ENCODE results near the gene RGP1. TPM values are rescaled to one million over a fixed set of nuclear protein-coding genes. Genes with fewer than 3 reads are reported as not detected.
A peak's percentile ranks its signal among the peaks of the same experiment; 100 is the strongest.

Gene RGP1
- total and polyA plus RNA-seq, 9 of the 15 experiments (the other 6 are each of a cell fraction or from before 2014, with no cell fraction given), result 0.42 to 13.8 (median 6.7) TPM

DNA sequence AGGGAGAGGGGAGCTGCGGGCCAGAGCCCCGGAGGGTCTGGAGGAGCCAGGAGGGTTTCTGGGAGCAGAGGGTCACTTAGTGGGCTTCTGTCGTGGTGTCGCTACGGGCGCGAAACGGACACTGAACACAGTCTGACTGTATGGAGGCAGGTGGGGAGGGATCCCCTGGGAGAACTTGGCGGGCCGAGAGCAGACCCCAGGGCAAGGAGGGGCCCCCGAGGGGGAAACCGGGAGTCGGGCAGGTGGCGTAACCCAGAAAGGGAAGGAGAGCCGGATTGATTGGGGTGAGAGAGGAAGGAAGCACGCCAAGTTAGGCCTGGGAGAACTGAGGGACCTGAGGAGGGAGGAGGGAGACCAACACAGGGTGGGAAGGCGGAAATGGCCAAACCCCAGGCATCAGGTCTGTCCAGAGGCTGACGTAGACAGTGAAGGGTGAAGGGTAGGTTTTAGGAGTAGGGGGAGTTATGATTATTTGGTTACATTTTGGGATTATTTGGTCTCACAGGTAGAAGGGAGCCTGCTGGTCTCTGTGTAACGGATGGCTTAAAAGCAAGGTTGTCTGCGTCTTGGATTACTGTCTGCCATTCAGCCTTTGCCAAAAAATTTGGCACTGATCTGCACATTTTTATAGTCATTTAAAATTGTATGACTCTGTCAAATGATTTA lies 8.3 kb downstream of the RGP1 start (continued):
- 0 out of 2 replicates have a peak, but pooled peaks have one; percentile 13 for TF ChIP-seq CREM (IDR thresholded peaks at IDR 0.05; ENCODE audit: low read depth)
- no peak for TF ChIP-seq FOXP1 (CRISPR knock-in tag; IDR thresholded peaks at IDR 0.05)
- no peak for TF ChIP-seq KAT2B (IDR thresholded peaks at IDR 0.05; ENCODE audit: low read depth, low read length)
- no peak for TF ChIP-seq VEZF1 (CRISPR knock-in tag; IDR thresholded peaks at IDR 0.05)
- TF ChIP-seq, protein P1, sequence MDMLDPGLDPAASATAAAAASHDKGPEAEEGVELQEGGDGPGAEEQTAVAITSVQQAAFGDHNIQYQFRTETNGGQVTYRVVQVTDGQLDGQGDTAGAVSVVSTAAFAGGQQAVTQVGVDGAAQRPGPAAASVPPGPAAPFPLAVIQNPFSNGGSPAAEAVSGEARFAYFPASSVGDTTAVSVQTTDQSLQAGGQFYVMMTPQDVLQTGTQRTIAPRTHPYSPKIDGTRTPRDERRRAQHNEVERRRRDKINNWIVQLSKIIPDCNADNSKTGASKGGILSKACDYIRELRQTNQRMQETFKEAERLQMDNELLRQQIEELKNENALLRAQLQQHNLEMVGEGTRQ (CRISPR knock-in tag; IDR thresholded peaks at IDR 0.05), result no peak
- peak; percentile 64 for TF ChIP-seq CHD1 (IDR thresholded peaks at IDR 0.05; ENCODE audit: low read length)
- TF ChIP-seq, protein P2, sequence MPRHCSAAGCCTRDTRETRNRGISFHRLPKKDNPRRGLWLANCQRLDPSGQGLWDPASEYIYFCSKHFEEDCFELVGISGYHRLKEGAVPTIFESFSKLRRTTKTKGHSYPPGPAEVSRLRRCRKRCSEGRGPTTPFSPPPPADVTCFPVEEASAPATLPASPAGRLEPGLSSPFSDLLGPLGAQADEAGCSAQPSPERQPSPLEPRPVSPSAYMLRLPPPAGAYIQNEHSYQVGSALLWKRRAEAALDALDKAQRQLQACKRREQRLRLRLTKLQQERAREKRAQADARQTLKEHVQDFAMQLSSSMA (CRISPR knock-in tag; IDR thresholded peaks at IDR 0.05), result no peak
- no peak for TF ChIP-seq SMC3 (conservative IDR thresholded peaks at IDR 0.05; ENCODE audit: insufficient read depth, low read depth, low read length)
- peak; percentile 76 for TF ChIP-seq RBFOX2 (IDR thresholded peaks at IDR 0.05; ENCODE audit: low read depth, low read length)
- TF ChIP-seq U2AF2 (optimal IDR thresholded peaks at IDR 0.05; ENCODE audit: low read depth, low read length), result no peak
- TF ChIP-seq POLR2B (IDR thresholded peaks at IDR 0.05; ENCODE audit: low read depth, partially characterized antibody), result peak; percentile 65
- peak; percentile 83 for TF ChIP-seq ZBTB7A (IDR thresholded peaks at IDR 0.05; ENCODE audit: borderline replicate concordance, control insufficient read depth, low read depth, low read length)
- TF ChIP-seq SNIP1 (IDR thresholded peaks at IDR 0.05; ENCODE audit: low read depth), result no peak
- no peak for TF ChIP-seq BRF1 (IDR thresholded peaks at IDR 0.05; ENCODE audit: borderline replicate concordance, extremely low read depth, insufficient read length)
- TF ChIP-seq ILK (tag; IDR thresholded peaks at IDR 0.05; ENCODE audit: borderline replicate concordance, low read depth), result no peak
- no peak for TF ChIP-seq POLR2AphosphoS2 (IDR thresholded peaks at IDR 0.05; ENCODE audit: low read length)
- no peak for TF ChIP-seq C11orf30 (IDR thresholded peaks at IDR 0.05; ENCODE audit: low read depth)
- TF ChIP-seq, protein P3, sequence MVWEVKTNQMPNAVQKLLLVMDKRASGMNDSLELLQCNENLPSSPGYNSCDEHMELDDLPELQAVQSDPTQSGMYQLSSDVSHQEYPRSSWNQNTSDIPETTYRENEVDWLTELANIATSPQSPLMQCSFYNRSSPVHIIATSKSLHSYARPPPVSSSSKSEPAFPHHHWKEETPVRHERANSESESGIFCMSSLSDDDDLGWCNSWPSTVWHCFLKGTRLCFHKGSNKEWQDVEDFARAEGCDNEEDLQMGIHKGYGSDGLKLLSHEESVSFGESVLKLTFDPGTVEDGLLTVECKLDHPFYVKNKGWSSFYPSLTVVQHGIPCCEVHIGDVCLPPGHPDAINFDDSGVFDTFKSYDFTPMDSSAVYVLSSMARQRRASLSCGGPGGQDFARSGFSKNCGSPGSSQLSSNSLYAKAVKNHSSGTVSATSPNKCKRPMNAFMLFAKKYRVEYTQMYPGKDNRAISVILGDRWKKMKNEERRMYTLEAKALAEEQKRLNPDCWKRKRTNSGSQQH (CRISPR knock-in tag; IDR thresholded peaks at IDR 0.05), result 0 out of 2 replicates have a peak, but pooled peaks have one; percentile 47
- TF ChIP-seq, protein P4, sequence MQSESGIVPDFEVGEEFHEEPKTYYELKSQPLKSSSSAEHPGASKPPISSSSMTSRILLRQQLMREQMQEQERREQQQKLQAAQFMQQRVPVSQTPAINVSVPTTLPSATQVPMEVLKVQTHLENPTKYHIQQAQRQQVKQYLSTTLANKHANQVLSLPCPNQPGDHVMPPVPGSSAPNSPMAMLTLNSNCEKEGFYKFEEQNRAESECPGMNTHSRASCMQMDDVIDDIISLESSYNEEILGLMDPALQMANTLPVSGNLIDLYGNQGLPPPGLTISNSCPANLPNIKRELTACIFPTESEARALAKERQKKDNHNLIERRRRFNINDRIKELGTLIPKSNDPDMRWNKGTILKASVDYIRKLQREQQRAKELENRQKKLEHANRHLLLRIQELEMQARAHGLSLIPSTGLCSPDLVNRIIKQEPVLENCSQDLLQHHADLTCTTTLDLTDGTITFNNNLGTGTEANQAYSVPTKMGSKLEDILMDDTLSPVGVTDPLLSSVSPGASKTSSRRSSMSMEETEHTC (IDR thresholded peaks at IDR 0.05), result no peak
- no peak for TF ChIP-seq NR2C2 (CRISPR knock-in tag; IDR thresholded peaks at IDR 0.05)
- TF ChIP-seq NR2C2 (tag; IDR thresholded peaks at IDR 0.05), result no peak; the same call in 1 of the 2 replicates
- TF ChIP-seq MYBL2 (IDR thresholded peaks at IDR 0.05; ENCODE audit: low read depth), result no peak
- TF ChIP-seq MYBL2 (CRISPR knock-in tag; IDR thresholded peaks at IDR 0.05; ENCODE audit: borderline replicate concordance), result no peak
